Skin of body (tissue), 2 donors: Measurements from ENCODE around the gene NFXL1. TPM values are rescaled to one million over a fixed set of nuclear protein-coding genes. Genes with fewer than 3 reads are reported as not detected.

Source experiments
- DNase-seq: peaks from one replicate; lab custom pipeline; 2025; lab: John Stamatoyannopoulos, UW
- total RNA-seq: library from RNA; depleted of rRNA; stranded (reverse); fragments of >200 nt; gene quantifications from one replicate; pipeline ENCODE4 v1.2.3, GENCODE V29; 2014

Gene NFXL1
- total RNA-seq, 1 donor from 2014 or later = 13.5 TPM

GRCh38 chr4:47835494-47835893, 78.9 kb downstream of the NFXL1 start:
- DNase-seq = no peak

GRCh38 chr4:47831026-47831679, 83.2 kb downstream of the NFXL1 start:
- DNase-seq = no peak

- no peak for DNase-seq
These were observed 83.9 kb downstream of the NFXL1 start for GRCh38 chr4:47830265-47831025.

- no peak for DNase-seq
These were observed 84.9 kb downstream of the NFXL1 start for GRCh38 chr4:47829438-47829837.

- DNase-seq = no peak
These were observed 86.9 kb downstream of the NFXL1 start for GRCh38 chr4:47827343-47828047.

- DNase-seq = no peak
These were observed 89.5 kb downstream of the NFXL1 start for GRCh38 chr4:47824840-47825239.

- DNase-seq = no peak
These were observed 95.2 kb downstream of the NFXL1 start for GRCh38 chr4:47819178-47819577.

GRCh38 chr4:47817275-47817674, 97.1 kb downstream of the NFXL1 start:
- DNase-seq = no peak

GRCh38 chr4:47816748-47817147, 97.6 kb downstream of the NFXL1 start:
- DNase-seq = no peak

GRCh38 chr4:47814618-47815295, 99.6 kb downstream of the NFXL1 start:
- DNase-seq = peak; percentile 82

GRCh38 chr4:47809654-47810203, 104.7 kb downstream of the NFXL1 start:
- no peak for DNase-seq

- no peak for DNase-seq
These were observed 109.8 kb downstream of the NFXL1 start for GRCh38 chr4:47804598-47804997.

GRCh38 chr4:47801481-47802002, 112.8 kb downstream of the NFXL1 start:
- no peak for DNase-seq

GRCh38 chr4:47798165-47798564, 116.2 kb downstream of the NFXL1 start:
- DNase-seq = no peak

Other genes with a start within 250 kb of the NFXL1 start
- gene CORIN, start 76.5 kb downstream of the NFXL1 start, total RNA-seq = 11.8 TPM
- 3.4 TPM for gene CNGA1, start 102.1 kb upstream of the NFXL1 start, total RNA-seq
- 9.5 TPM for gene NIPAL1, start 102.2 kb upstream of the NFXL1 start, total RNA-seq
- gene TXK, start 219.7 kb upstream of the NFXL1 start, total RNA-seq = 1.1 TPM